SK-N-SH treated with all-trans-retinoic acid at 6 μM for 48 hours (cell line): ENCODE results near the gene COL11A1.

ENCODE experiments used
- ATAC-seq: fragments of 200-7000 bp; cut with Tn5 transposase; 3 replicates; pipeline ENCODE4 v1.9.1; 2020; ENCODE audit warnings: mild to moderate bottlenecking, moderate library complexity
- CREB5 ChIP-seq: fragments of 250-450 bp; sonication (Bioruptor Pico); IDR thresholded peaks from 2 replicates; pipeline ENCODE4 v1.5.1; 2020; ENCODE audit warnings: low read depth, mild to moderate bottlenecking, moderate library complexity
- CSDC2 ChIP-seq: fragments of 250-450 bp; sonication (Bioruptor Pico); IDR thresholded peaks from 2 replicates; pipeline ENCODE4 v1.5.0; 2020; ENCODE audit warnings: mild to moderate bottlenecking, moderate library complexity
- CSRNP3 ChIP-seq: fragments of 250-450 bp; sonication (Bioruptor Pico); IDR thresholded peaks from 2 replicates; pipeline ENCODE4 v1.5.1; 2021; ENCODE audit warnings: mild to moderate bottlenecking, moderate library complexity
- ISL1 ChIP-seq: fragments of 250-450 bp; sonication (Bioruptor Pico); IDR thresholded peaks from 2 replicates; pipeline ENCODE4 v2.1.2; 2022; ENCODE audit warnings: mild to moderate bottlenecking, moderate library complexity
- OSR1 ChIP-seq: fragments of 250-450 bp; sonication (Bioruptor Pico); IDR thresholded peaks from 2 replicates; pipeline ENCODE4 v1.8.0; 2022; ENCODE audit warnings: moderate library complexity, mild to moderate bottlenecking, inconsistent platforms
- PATZ1 ChIP-seq: fragments of 250-450 bp; sonication (Bioruptor Pico); IDR thresholded peaks from 2 replicates; pipeline ENCODE4 v1.8.0; 2020; ENCODE audit warnings: mild to moderate bottlenecking, moderate library complexity, borderline replicate concordance
- POU6F1 ChIP-seq: fragments of 250-450 bp; sonication (Bioruptor Pico); IDR thresholded peaks from 2 replicates; pipeline ENCODE4 v1.8.0; 2021; ENCODE audit warnings: low read depth, mild to moderate bottlenecking, moderate library complexity, borderline replicate concordance
- PPARA ChIP-seq: fragments of 250-450 bp; sonication (Bioruptor Pico); IDR thresholded peaks from 2 replicates; pipeline ENCODE4 v1.5.0; 2020; ENCODE audit warnings: mild to moderate bottlenecking, borderline replicate concordance
- RARB ChIP-seq: fragments of 250-450 bp; sonication (Bioruptor Pico); IDR thresholded peaks from 2 replicates; pipeline ENCODE4 v1.8.0; 2021; ENCODE audit warnings: mild to moderate bottlenecking, moderate library complexity
- SNAI2 ChIP-seq: fragments of 250-450 bp; sonication (Bioruptor Pico); IDR thresholded peaks from 2 replicates; pipeline ENCODE4 v1.5.0; 2020; ENCODE audit warnings: mild to moderate bottlenecking, moderate library complexity
- TCF4 ChIP-seq: fragments of 250-450 bp; sonication (Bioruptor Pico); IDR thresholded peaks from 2 replicates; pipeline ENCODE4 v1.8.0; 2021; ENCODE audit warnings: mild to moderate bottlenecking, moderate library complexity, borderline replicate concordance
- TOX ChIP-seq: fragments of 250-450 bp; sonication (Bioruptor Pico); IDR thresholded peaks from 2 replicates; pipeline ENCODE4 v1.8.0; 2021; ENCODE audit warnings: mild to moderate bottlenecking, moderate library complexity, borderline replicate concordance
- TSHZ2 ChIP-seq: fragments of 250-450 bp; sonication (Bioruptor Pico); IDR thresholded peaks from 2 replicates; pipeline ENCODE4 v1.5.0; 2020; ENCODE audit warnings: mild to moderate bottlenecking, moderate library complexity
- ZFP30 ChIP-seq: fragments of 450-650 bp; formaldehyde crosslinking; IDR thresholded peaks from 2 replicates; pipeline ENCODE4 v1.5.0; 2022; ENCODE audit warnings: mild to moderate bottlenecking, moderate library complexity
- ZNF565 ChIP-seq: fragments of 450-650 bp; formaldehyde crosslinking; conservative IDR thresholded peaks from 2 replicates; pipeline ENCODE4 v1.5.0; 2020; ENCODE audit warnings: low read depth, mild to moderate bottlenecking, moderate library complexity
- ZNF8 ChIP-seq: fragments of 450-650 bp; formaldehyde crosslinking; IDR thresholded peaks from 2 replicates; pipeline ENCODE4 v1.5.0; 2020; ENCODE audit warnings: mild to moderate bottlenecking, moderate library complexity

COL11A1 gene

GRCh38 chr1:103106426-103107341 is 1.6 kb downstream of the COL11A1 start:
- TF ChIP-seq SNAI2 (CRISPR knock-in tag) (no peak), CREB5 (CRISPR knock-in tag) (no peak)
- ATAC-seq, result peak; percentile 89

- no peak for ATAC-seq
- no peak for TF ChIP-seq TSHZ2 (CRISPR knock-in tag)
- TF ChIP-seq CSDC2 (CRISPR knock-in tag), result no peak
- TF ChIP-seq RARB, result no peak
- TF ChIP-seq CSRNP3 (CRISPR knock-in tag), result no peak
- TF ChIP-seq ZNF565 (CRISPR knock-in tag), result no peak
- TF ChIP-seq CREB5 (CRISPR knock-in tag), result no peak
- TF ChIP-seq TCF4 (CRISPR knock-in tag), result no peak
- TF ChIP-seq OSR1 (CRISPR knock-in tag), result no peak
- no peak for TF ChIP-seq TOX (CRISPR knock-in tag)
Observed at GRCh38 chr1:103101399-103101798, 6.9 kb downstream of the COL11A1 start.

GRCh38 chr1:103089221-103089620 is 19.1 kb downstream of the COL11A1 start:
- no peak for TF ChIP-seq POU6F1 (CRISPR knock-in tag)
- no peak for ATAC-seq

- TF ChIP-seq TCF4 (CRISPR knock-in tag) (no peak), ZFP30 (CRISPR knock-in tag) (no peak), ZNF8 (no peak)
- TF ChIP-seq, all 23 proteins: peak for 0
- no peak for ATAC-seq
Observed at GRCh38 chr1:103087256-103087655, 21.1 kb downstream of the COL11A1 start.

- no peak for ATAC-seq
- TF ChIP-seq POU6F1 (CRISPR knock-in tag) (no peak), RARB (no peak), SNAI2 (CRISPR knock-in tag) (no peak), PPARA (CRISPR knock-in tag) (no peak), TCF4 (CRISPR knock-in tag) (no peak), ISL1 (CRISPR knock-in tag) (no peak), OSR1 (CRISPR knock-in tag) (no peak), CSRNP3 (CRISPR knock-in tag) (no peak), ZFP30 (CRISPR knock-in tag) (no peak), PATZ1 (CRISPR knock-in tag) (no peak), ZNF565 (CRISPR knock-in tag) (no peak)
Observed at GRCh38 chr1:103084181-103084580, 24.1 kb downstream of the COL11A1 start.
